Suprapubic skin (tissue), 4 donors: ENCODE results near the gene ZC3HAV1.

Experiments used
- CTCF ChIP-seq, 2 donors: fragments of 200-600 bp in 1 of 2; fragments of 450-650 bp in 1 of 2; sonication (generic) in 1 of 2; IDR thresholded peaks; one replicate each; pipeline ENCODE4 v1.5.1; 2016 to 2019; ENCODE audit warnings: antibody characterized with exemption in 2 of 2, mild to moderate bottlenecking in 1 of 2, moderate library complexity in 1 of 2
- EP300 ChIP-seq: sonication (generic); formaldehyde crosslinking; IDR thresholded peaks from one replicate; pipeline ENCODE4 v1.6.1; 2017; ENCODE audit warnings: antibody characterized with exemption
- POLR2A ChIP-seq, 2 donors: fragments of 450-650 bp; IDR thresholded peaks; one replicate each; pipeline ENCODE4 v1.6.1; 2017; ENCODE audit warnings: antibody characterized with exemption in 2 of 2, mild to moderate bottlenecking in 2 of 2, moderate library complexity in 2 of 2
- POLR2AphosphoS5 ChIP-seq, 3 donors: sonication (generic); formaldehyde crosslinking; IDR thresholded peaks; one replicate each; pipeline ENCODE4 v1.6.1; 2017; ENCODE audit warnings: antibody characterized with exemption in 3 of 3

- TF ChIP-seq CTCF (IDR thresholded peaks at IDR 0.05) (no peak), POLR2A (IDR thresholded peaks at IDR 0.05) (no peak), POLR2AphosphoS5 (IDR thresholded peaks at IDR 0.05) (no peak), EP300 (no peak)
Measured at GRCh38 chr7:138999414-138999813, 110.1 kb downstream of the ZC3HAV1 start.
